Vagina (tissue), 2 donors: ENCODE data around the gene SIPA1L3. TPM values are rescaled to one million over a fixed set of nuclear protein-coding genes. Genes with fewer than 3 reads are reported as not detected.

Source experiments
- DNase-seq, 2 donors: peaks; one replicate each; pipeline ENCODE4 v3.0.0-alpha.2; 2017; ENCODE audit errors: extremely low spot score in 2 of 2
- H3K27ac ChIP-seq: fragments of 200-600 bp; sonication (generic); one replicate; pipeline ENCODE4 v1.5.1; 2019
- H3K27me3 ChIP-seq: fragments of 200-600 bp; sonication (generic); one replicate; pipeline ENCODE4 v1.5.1; 2019
- H3K36me3 ChIP-seq, 2 donors: fragments of 200-600 bp; sonication (generic); one replicate each; pipeline ENCODE4 v1.5.1; 2017 to 2019
- H3K4me1 ChIP-seq: fragments of 200-600 bp; sonication (generic); one replicate; pipeline ENCODE4 v1.5.1; 2019
- H3K4me3 ChIP-seq, 2 donors: fragments of 200-600 bp; sonication (generic); 1 replicate in 1 of 2; 2 replicates in 1 of 2; pipeline ENCODE4 v1.5.1; 2016 to 2019
- H3K9me3 ChIP-seq: fragments of 200-600 bp; sonication (generic); one replicate; pipeline ENCODE4 v1.5.1; 2019
- CTCF ChIP-seq, 3 experiments: fragments of 450-650 bp in 2 of 3; fragments of 200-600 bp in 1 of 3; sonication (generic) in 1 of 3; IDR thresholded peaks; one replicate each; pipeline ENCODE4 v1.5.1; 2017 to 2019; ENCODE audit warnings: antibody characterized with exemption in 3 of 3, mild to moderate bottlenecking in 2 of 3, moderate library complexity in 2 of 3
- POLR2A ChIP-seq, 2 donors: fragments of 450-650 bp; IDR thresholded peaks; one replicate each; pipeline ENCODE4 v1.6.1; 2017; ENCODE audit warnings: antibody characterized with exemption in 2 of 2, mild to moderate bottlenecking in 2 of 2, moderate library complexity in 2 of 2
- POLR2AphosphoS5 ChIP-seq, 2 donors: sonication (generic); formaldehyde crosslinking; IDR thresholded peaks; one replicate each; pipeline ENCODE4 v1.9.0; 2017; ENCODE audit warnings: antibody characterized with exemption in 2 of 2, mild to moderate bottlenecking in 2 of 2, low read depth in 1 of 2; ENCODE audit not compliant: insufficient read depth in 1 of 2
- intact Hi-C: fragments of 100-400 bp; cut with DNase I; formaldehyde crosslinking; loops from one replicate; pipeline ENCODE4 v1.15.1; 2023
- total RNA-seq: library from RNA; depleted of rRNA; stranded (reverse); fragments of >200 nt; gene quantifications from one replicate; pipeline ENCODE4 v1.2.3, GENCODE V29; 2016

Gene SIPA1L3
- total RNA-seq, 1 donor from 2014 or later, result 13.0 TPM

DNA sequence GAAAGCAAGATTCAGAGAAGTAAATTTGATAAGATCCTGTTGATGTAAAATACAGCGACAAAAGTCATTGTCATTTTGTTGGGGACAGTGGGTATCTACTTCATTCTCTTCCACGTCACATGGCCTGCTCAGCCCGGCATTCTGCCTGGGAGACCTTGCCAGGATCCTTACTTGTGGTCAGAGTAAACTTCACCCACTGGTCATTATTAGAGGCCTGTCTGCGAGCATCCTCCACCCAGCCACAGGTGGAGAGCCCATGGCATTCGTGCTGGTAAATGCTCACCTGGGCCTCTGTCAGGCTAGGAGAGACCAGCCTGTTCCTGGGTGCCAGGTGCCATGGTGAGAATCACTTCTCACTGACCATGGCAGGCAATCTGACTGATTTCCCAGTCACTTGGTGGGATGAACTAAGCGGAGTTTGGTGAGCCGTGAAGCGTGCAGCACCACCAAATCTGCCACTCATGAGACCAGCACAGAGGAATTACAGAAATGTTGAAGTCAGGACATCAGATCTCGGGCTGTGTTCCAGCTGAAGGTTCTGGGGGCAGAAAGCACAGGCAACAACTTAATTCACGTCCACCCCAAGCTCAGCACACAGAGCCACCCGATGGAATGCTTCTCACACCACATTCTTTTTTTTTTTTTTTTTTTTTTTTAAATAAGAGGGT, 107.0 kb downstream of the SIPA1L3 start:
- no peak for DNase-seq
- intact Hi-C loops, result no loop called here
- no peaks in the 10 kb centered on the region for H3K4me1 ChIP-seq
- H3K27ac ChIP-seq, result no peak overlapping the region
- no peak overlapping the region for H3K4me3 ChIP-seq
- no peak for TF ChIP-seq CTCF (IDR thresholded peaks at IDR 0.05)
- TF ChIP-seq POLR2A (IDR thresholded peaks at IDR 0.05), result no peak
- TF ChIP-seq POLR2AphosphoS5 (IDR thresholded peaks at IDR 0.05; ENCODE audit: insufficient read depth in 1 of 2, low read depth in 1 of 2), result no peak
- H3K27me3 ChIP-seq, result no peaks in the 10 kb centered on the region
- no peaks in the 10 kb centered on the region for H3K9me3 ChIP-seq
- H3K36me3 ChIP-seq, result no peaks in the 10 kb centered on the region

DNA sequence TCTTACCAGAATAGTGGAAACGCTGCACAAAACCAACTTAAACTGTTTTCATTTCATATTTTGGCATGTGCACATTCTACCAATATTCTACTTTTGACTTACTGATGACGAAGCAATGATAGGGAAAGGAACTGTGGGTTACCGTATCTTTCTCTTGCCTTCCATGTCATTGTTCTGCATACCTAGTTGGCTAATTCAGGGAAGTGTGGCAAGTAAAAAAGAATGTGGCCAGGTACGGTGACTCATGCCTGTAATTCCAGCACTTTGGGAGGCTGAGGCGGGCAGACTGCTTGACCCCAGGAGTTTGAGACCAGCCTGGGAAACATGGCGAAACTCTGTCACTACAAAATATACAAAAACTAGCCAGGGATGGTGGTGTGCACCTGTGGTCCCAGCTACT, 108.2 kb downstream of the SIPA1L3 start:
- Histone ChIP-seq H3K4me1 (no peaks in the 10 kb centered on the region), H3K27me3 (no peaks in the 10 kb centered on the region), H3K27ac (no peak overlapping the region), H3K4me3 (no peak overlapping the region), H3K9me3 (no peaks in the 10 kb centered on the region), H3K36me3 (no peaks in the 10 kb centered on the region)
- no peak for TF ChIP-seq POLR2A (IDR thresholded peaks at IDR 0.05)
- TF ChIP-seq CTCF (IDR thresholded peaks at IDR 0.05), result no peak
- TF ChIP-seq POLR2AphosphoS5 (IDR thresholded peaks at IDR 0.05; ENCODE audit: insufficient read depth in 1 of 2, low read depth in 1 of 2), result no peak
- no peak for DNase-seq
- intact Hi-C loops, result no loop called here

- Histone ChIP-seq H3K4me1 (no peaks in the 10 kb centered on the region), H3K27ac (no peak overlapping the region), H3K36me3 (no peaks in the 10 kb centered on the region), H3K9me3 (no peaks in the 10 kb centered on the region), H3K27me3 (no peaks in the 10 kb centered on the region), H3K4me3 (no peak overlapping the region)
- TF ChIP-seq POLR2AphosphoS5 (IDR thresholded peaks at IDR 0.05; ENCODE audit: insufficient read depth in 1 of 2, low read depth in 1 of 2), result no peak
- TF ChIP-seq CTCF (IDR thresholded peaks at IDR 0.05), result no peak
- TF ChIP-seq POLR2A (IDR thresholded peaks at IDR 0.05), result no peak
- intact Hi-C loops, result no loop called here
- DNase-seq, result no peak
These were observed 108.8 kb downstream of the SIPA1L3 start for GRCh38 chr19:38015761-38016160.

- intact Hi-C loops, result no loop called here
- TF ChIP-seq POLR2AphosphoS5 (IDR thresholded peaks at IDR 0.05; ENCODE audit: insufficient read depth in 1 of 2, low read depth in 1 of 2) (no peak), CTCF (IDR thresholded peaks at IDR 0.05) (no peak), POLR2A (IDR thresholded peaks at IDR 0.05) (no peak)
- no peak overlapping the region for H3K4me3 ChIP-seq
These were observed 110.6 kb downstream of the SIPA1L3 start for GRCh38 chr19:38017401-38018151.

More at GRCh38 chr19:38017401-38018151, 110.6 kb downstream of the SIPA1L3 start:
- H3K4me1 ChIP-seq, result no peaks in the 10 kb centered on the region
- H3K36me3 ChIP-seq, result no peaks in the 10 kb centered on the region
- no peak overlapping the region for H3K27ac ChIP-seq
- no peaks in the 10 kb centered on the region for H3K9me3 ChIP-seq
- H3K27me3 ChIP-seq, result no peaks in the 10 kb centered on the region
- no peak for DNase-seq
